HT1080 (cell line): ENCODE results near the gene TTC16. TPM values are rescaled to one million over a fixed set of nuclear protein-coding genes. Genes with fewer than 3 reads are reported as not detected.
A peak's percentile ranks its signal among the peaks of the same experiment; 100 is the strongest.
"Not testable (repeated sequence)": the region's sequence is repeated elsewhere in the genome, so short reads cannot be mapped to it uniquely, and the experiment has no call there.

Experiments
- DNase-seq: peaks from one replicate; pipeline ENCODE4 v3.0.0-alpha.2; 2015; ENCODE audit warnings: low read depth
- total RNA-seq: library from RNA; depleted of rRNA; stranded (reverse); fragments of >200 nt; shearing (Covaris generic); gene quantifications from 2 replicates; pipeline ENCODE4 v1.2.3, GENCODE V29; 2014

TTC16 gene
- total RNA-seq, 1 experiment from 2014 or later, result not detected

DNA sequence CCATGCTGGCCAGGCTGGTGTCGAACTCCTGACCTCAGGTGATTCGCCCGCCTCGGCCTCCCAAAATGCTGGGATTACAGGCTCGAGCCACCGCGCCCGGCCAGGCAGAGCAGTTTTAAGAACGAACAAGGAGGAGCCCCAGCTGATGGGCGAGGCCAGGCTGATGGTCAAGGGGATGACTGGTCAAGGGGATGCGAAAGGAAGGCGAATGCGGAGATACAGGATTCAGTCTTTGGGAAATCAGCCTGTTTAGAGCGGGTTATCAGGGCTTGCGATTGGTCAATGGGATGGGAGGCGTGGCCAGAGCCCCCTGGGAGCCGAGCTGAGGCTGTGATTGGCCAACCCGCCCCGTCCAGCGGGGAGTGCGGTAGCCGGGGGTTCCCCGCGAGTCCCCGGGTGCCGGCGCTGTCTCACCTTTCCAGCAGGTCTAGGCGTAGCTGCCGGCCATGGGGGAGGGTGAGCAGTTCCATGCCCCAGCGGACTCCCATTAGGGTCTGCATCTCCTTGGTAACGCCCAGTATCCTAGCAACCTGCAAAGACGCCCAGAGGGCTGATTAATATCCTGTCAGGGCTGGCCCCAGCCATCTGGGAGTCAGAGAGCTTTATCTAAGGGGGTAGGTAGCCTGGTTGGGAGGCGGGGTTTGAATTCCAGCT lies 26.7 kb downstream of the TTC16 start:
- DNase-seq, result peak; percentile 27

DNA sequence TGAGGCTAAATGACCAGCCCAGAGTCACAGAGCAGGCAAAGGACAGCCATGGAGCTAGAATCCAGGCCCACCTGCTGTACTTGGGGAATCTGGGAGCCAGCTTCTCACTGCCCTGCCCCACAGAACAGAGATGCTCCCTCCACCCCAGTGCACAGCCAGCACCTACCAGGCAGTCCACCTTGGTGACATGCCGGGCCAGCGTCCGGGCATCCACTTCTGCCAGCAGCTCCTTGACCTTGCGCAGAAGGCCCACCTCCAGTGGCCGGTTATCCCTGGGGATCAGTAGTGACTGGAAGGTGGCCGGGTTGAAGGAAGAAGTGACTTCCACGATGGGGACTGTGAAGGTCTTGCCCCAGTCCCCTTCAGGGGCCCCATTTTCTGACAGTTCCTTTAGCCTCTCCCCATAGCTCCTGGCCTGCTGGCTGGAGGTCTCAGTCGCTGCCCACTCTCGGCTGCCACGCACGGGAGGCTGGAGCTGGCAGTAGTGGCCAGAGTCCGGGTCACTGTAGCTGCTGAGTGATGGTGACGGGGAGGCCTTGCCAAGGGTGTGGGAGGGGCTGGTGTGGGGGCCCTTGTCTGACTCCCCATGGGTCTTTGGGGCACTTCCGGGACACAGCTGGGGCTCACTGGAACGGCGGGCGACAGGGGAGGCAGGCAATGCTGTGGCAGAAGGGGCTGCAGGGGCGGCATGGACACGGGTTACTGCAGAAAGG lies 28.7 kb downstream of the TTC16 start:
- no peak for DNase-seq

- DNase-seq, result no peak
These were observed 31.2 kb downstream of the TTC16 start for GRCh38 chr9:127746959-127747569.

- no peak for DNase-seq
These were observed 33.4 kb downstream of the TTC16 start for GRCh38 chr9:127749090-127749787.

DNA sequence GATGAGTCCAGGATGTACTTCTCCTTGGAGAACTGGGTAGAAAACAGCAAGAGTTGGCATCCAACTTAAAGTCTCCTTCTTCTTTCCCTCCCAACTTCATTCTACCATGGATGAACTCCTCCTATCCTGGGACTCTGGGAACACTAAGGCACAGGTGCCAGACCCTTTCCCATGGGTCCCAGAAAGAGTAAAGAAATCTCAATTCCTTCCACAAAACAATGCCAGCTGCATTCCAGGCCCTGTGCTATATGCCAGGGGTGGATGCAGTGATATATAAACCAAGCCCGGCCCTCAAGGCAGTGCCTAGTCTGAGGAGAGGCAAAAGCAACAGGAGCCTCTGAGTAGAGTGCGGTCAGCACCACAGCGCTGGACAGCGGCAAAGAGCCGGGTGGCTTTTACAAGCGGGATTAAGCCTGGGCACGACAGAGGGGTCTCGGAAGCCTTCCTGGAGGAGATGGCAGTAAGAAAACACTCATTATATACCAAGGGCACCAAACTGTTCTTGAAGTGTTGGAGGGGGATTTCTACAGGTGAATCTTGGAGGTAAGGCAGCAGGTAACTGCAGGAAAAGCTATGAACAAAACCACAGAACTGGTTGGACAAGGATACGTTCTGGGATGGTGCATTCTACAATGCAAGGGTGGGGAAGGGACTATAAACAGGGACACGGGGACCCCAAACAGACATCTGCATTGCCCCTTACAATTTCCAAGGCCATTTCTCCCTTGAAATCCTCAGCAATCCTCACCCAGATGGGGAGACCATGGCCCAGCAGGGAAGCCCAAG lies 35.6 kb downstream of the TTC16 start:
- no peak for DNase-seq

DNA sequence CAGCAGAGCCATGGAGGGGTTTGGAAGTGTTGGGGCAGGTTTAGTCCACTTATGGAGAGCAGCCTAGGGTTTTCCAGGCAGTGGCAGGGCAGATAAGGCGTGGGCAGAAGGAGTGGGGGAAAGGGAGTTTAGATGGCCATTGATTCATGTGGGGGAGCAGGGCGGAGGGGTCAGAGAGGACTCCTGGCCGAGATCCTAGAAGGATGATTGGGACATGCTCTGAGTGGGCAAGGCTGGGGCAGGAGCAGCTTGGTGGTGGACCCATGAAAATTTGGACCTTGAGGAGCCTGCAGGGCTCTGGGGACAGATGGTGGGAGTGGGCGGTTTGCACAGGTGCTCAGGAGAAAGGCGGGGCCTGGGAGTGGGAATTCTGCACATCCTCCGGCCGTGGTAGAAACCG lies 37.3 kb downstream of the TTC16 start:
- DNase-seq, result no peak

DNA sequence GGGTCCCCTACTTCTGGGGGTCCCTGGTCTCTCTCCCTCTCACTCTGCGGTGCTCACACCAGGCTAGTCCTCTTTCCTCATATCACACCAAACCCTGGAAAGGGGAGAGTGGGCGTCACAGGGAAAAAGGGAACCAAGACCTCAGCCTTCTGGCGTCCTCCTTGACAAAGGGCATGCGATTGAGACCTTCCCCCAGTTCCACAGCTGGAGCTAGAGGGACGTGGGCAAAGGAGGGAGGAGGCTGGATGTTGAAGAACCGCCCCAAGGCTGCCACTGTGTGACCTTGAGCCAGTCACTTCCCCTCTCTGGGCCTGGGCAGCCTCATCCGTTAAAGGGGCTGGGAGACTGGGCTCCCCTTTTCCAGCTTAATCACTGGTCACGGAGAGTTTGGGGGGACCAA lies 37.7 kb downstream of the TTC16 start:
- DNase-seq, result no peak

DNA sequence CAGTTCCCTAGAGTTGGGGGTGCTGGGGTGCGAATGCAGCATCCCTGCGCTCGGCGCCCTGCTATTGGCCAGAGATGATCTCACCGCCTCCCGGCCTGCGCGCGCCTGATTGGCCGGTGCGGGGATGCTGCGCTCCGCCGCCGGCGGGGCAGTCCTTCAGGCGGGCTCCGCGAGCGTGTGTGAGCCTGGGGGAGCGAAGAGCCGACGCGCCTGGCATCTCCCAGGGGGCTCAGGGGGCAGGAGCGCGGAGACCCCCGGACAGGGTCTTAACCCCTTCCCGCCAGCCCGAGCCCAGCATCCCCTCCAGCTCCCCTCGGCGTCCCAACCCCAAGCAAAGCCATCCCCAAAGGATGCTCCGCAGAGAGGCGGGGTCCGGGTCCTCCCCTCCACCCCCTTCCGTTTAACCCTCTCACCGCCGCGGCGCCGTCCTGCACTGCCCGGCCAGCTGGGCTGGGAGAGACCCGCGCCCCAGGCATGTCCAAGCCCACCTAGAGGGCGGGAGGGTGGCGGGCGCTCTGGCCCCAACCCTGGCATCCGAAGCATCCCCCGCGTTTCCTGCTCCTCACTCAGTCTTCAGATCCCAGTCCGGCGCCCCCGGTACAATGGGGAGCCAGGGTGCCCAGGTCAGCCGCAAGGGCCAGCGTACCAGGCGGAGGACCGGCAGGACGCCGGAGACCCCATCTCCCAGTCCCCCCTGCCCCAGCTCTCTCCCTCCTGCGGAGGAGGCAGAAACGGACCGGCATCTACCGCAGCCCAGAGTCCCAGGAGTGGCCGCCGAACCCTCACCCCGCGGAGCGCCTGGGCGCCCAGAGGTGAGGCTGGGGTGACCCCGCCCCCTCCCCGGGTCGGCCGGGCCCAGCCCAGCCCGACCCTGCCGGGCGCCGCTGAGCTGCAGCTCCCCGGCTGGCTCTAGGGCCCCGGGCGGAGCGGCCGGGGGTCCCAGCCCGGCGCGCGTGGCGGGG lies 38.5 kb downstream of the TTC16 start:
- DNase-seq, result no peak

- DNase-seq, result no peak
These were observed 39.5 kb downstream of the TTC16 start for GRCh38 chr9:127755061-127756060.

DNA sequence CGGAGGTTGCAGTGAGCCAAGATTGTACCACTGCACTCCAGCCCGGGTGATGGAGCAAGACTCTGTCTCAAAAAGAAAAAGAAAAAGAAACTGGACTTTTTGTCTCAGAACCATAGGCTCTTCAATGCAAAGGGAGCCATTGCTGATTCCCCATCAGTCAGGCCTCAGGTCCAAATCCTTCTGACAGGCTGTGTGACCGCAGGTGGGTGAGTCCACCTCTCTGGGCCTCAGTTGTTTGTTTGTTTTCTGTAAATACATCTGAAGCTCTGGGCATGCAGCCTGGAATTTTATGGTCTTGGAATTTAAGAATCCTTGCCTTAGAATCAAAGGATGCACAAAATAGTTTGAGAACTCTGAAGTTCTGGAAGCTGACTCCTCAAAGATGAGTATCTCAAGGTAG lies 40.4 kb downstream of the TTC16 start:
- DNase-seq, result no peak

GRCh38 chr9:127756776-127757175 lies 40.9 kb downstream of the TTC16 start:
- not testable (repeated sequence) for DNase-seq

- DNase-seq, result no peak
These were observed 43.0 kb downstream of the TTC16 start for GRCh38 chr9:127758843-127759242.

- DNase-seq, result no peak
These were observed 45.2 kb downstream of the TTC16 start for GRCh38 chr9:127761061-127761460.

DNA sequence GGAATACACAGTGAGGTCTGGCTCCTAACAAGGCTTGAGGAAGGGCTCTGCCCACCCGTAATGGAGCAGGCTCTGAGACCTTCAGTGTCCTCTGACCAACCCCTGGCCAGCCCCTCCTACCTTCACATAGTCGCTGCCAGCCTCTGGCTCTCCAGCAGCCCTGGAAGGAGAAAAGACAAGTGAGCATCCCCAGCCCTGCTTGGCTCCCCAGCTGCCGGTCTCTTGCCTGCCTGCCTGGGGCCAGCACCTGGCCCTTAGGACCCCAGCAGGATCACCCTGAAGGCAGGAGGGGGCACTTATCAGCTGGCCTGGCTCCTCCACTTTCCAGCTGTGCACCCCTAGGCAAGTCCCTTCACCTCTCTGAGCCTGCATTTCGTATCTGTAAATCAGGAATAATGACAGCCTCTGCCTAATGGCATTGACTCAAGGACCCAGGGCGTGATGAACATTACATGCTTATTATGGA lies 45.6 kb downstream of the TTC16 start:
- no peak for DNase-seq

DNA sequence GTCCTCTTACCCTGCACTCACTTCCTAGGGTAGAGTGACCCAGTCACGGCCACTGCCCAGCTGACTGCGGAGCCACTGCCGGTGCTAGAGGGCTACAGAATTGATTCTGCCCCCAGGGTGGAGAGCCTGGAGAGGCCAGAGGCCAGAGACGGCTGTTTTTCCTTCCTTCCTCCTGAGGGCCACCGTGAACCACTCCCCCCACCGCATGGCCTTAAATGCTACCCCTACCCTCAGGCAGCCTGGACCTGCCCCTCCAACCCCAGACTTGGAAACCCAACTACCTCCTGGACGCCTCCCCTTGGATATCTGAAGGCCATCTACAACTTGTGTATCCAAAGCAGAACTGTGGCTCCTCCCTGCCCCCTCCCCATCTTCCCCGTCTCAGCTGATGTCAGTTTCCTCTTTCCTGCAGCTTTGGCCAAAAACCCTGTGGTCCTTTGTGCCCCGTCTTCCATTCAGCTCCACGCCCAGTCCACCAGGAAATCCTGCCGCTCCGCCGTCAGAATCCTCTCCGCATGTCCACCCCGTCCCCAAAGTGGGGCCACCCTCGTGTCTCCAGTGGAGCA lies 46.3 kb downstream of the TTC16 start:
- DNase-seq, result no peak

GRCh38 chr9:127763918-127764384 lies 48.1 kb downstream of the TTC16 start:
- DNase-seq, result peak; percentile 35

- no peak for DNase-seq
These were observed 49.5 kb downstream of the TTC16 start for GRCh38 chr9:127765418-127765817.

- DNase-seq, result no peak
These were observed 51.5 kb downstream of the TTC16 start for GRCh38 chr9:127767410-127767809.
